Activated CD4-positive, alpha-beta T cell treated with anti-CD3 and anti-CD28 coated beads, Interleukin-2, Interleukin-4, amounts not matched to agents 100 ng/mL and 50 ng/mL, durations not matched to agents 16 hours and 8 hours (primary cell): ENCODE data around the gene WDR74.
A peak's percentile ranks its signal among the peaks of the same experiment; 100 is the strongest.

Experiments
- DNase-seq: peaks from one replicate; pipeline ENCODE4 v3.0.0-alpha.2; 2020; ENCODE audit warnings: low spot score

Gene WDR74

GRCh38 chr11:62794201-62794775, 45.1 kb downstream of the WDR74 start:
- no peak for DNase-seq

GRCh38 chr11:62792202-62792575, 47.2 kb downstream of the WDR74 start:
- no peak for DNase-seq

- peak; percentile 89 for DNase-seq
Measured at GRCh38 chr11:62791501-62792201, 47.7 kb downstream of the WDR74 start, which contains the start of gene TMEM223. TSS of gene TMEM223 (minus strand) at chr11:62792006. CDS start at chr11:62791994, 12 bp downstream.

GRCh38 chr11:62789576-62789975, 49.8 kb downstream of the WDR74 start:
- DNase-seq: no peak

GRCh38 chr11:62788991-62789390, 50.4 kb downstream of the WDR74 start:
- no peak for DNase-seq

- peak; percentile 98 for DNase-seq
Measured at GRCh38 chr11:62787005-62787759, 52.2 kb downstream of the WDR74 start, which contains the start of gene TMEM179B. TSS of gene TMEM179B (plus strand) at chr11:62787402. CDS start at chr11:62787432, 30 bp downstream.

- DNase-seq: peak; percentile 88
Measured at GRCh38 chr11:62786318-62787004, 52.9 kb downstream of the WDR74 start.
